Liver (tissue), 9 donors: ENCODE data around the gene SREBF1. TPM values are rescaled to one million over a fixed set of nuclear protein-coding genes. Genes with fewer than 3 reads are reported as not detected.

ENCODE experiments used
- DNase-seq: peaks from one replicate; pipeline ENCODE4 v3.0.0-alpha.2; 2017; ENCODE audit warnings: low spot score
- H3K27ac ChIP-seq, 2 donors: one replicate each; pipeline ENCODE4 v1.7.0; 2013; ENCODE audit warnings: inconsistent platforms in 2 of 2, low read length in 2 of 2, control low read depth in 1 of 2, low read depth in 1 of 2, mild to moderate bottlenecking in 1 of 2
- H3K27me3 ChIP-seq, 4 donors: one replicate each; pipeline versions ENCODE4 v1.6.1 to v1.7.0; 2013; ENCODE audit warnings: low read length in 3 of 4, inconsistent platforms in 1 of 4, mild to moderate bottlenecking in 1 of 4, moderate library complexity in 1 of 4; ENCODE audit not compliant: control insufficient read depth in 4 of 4, insufficient read depth in 4 of 4
- H3K36me3 ChIP-seq, 4 donors: one replicate each; pipeline versions ENCODE4 v1.6.1 to v1.7.0; 2013; ENCODE audit warnings: low read length in 3 of 4, mild to moderate bottlenecking in 3 of 4, low read depth in 1 of 4, moderate library complexity in 1 of 4; ENCODE audit not compliant: control insufficient read depth in 4 of 4, insufficient read depth in 3 of 4
- H3K4me1 ChIP-seq, 4 donors: one replicate each; pipeline versions ENCODE4 v1.6.1 to v1.7.0; 2013; ENCODE audit warnings: low read length in 3 of 4, mild to moderate bottlenecking in 3 of 4, moderate library complexity in 1 of 4; ENCODE audit not compliant: control insufficient read depth in 4 of 4, insufficient read depth in 4 of 4
- H3K4me3 ChIP-seq, 3 donors: one replicate each; pipeline versions ENCODE4 v1.6.1 to v1.7.0; 2013; ENCODE audit warnings: low read length in 3 of 3, control low read depth in 1 of 3, low read depth in 1 of 3, mild to moderate bottlenecking in 1 of 3
- H3K9ac ChIP-seq, 2 donors: one replicate each; pipeline ENCODE4 v1.7.0; 2013; ENCODE audit warnings: low read length in 2 of 2, mild to moderate bottlenecking in 2 of 2, moderate library complexity in 2 of 2, control low read depth in 1 of 2, low read depth in 1 of 2
- H3K9me3 ChIP-seq, 4 donors: one replicate each; pipeline versions ENCODE4 v1.6.1 to v1.7.0; 2013; ENCODE audit warnings: low read length in 3 of 4; ENCODE audit not compliant: control insufficient read depth in 4 of 4
- CTCF ChIP-seq: fragments of 150-350 bp; IDR thresholded peaks from 2 replicates; pipeline ENCODE4 v1.5.1; 2017; ENCODE audit warnings: improper control_type of control experiment, low read depth, low read length; ENCODE audit not compliant: missing input control
- EGR1 ChIP-seq, 2 donors: IDR thresholded peaks; 2 replicates each; pipeline ENCODE4 v1.6.1; 2016 to 2018; ENCODE audit warnings: antibody characterized with exemption in 2 of 2, low read depth in 2 of 2
- FOXA1 ChIP-seq: IDR thresholded peaks from 2 replicates; pipeline ENCODE4 v1.6.1; 2016; ENCODE audit warnings: antibody characterized with exemption
- FOXA2 ChIP-seq: IDR thresholded peaks from 2 replicates; pipeline ENCODE4 v1.6.1; 2016; ENCODE audit warnings: antibody characterized with exemption
- GABPA ChIP-seq, 2 donors: IDR thresholded peaks in 1 of 2; conservative IDR thresholded peaks in 1 of 2; 2 replicates each; pipeline ENCODE4 v1.6.1; 2016; ENCODE audit warnings: antibody characterized with exemption in 2 of 2, mild to moderate bottlenecking in 1 of 2, moderate library complexity in 1 of 2
- HNF4A ChIP-seq, 2 donors: conservative IDR thresholded peaks; 2 replicates each; pipeline ENCODE4 v1.6.1; 2016; ENCODE audit warnings: antibody characterized with exemption in 2 of 2, mild to moderate bottlenecking in 2 of 2
- HNF4G ChIP-seq: IDR thresholded peaks from 2 replicates; pipeline ENCODE4 v1.6.1; 2016; ENCODE audit warnings: antibody characterized with exemption
- JUND ChIP-seq, 2 donors: IDR thresholded peaks; 2 replicates each; pipeline ENCODE4 v1.6.1; 2016; ENCODE audit warnings: antibody characterized with exemption in 2 of 2
- MAX ChIP-seq: IDR thresholded peaks from 2 replicates; pipeline ENCODE4 v1.6.1; 2016; ENCODE audit warnings: antibody characterized with exemption
- NR2F2 ChIP-seq: IDR thresholded peaks from 2 replicates; pipeline ENCODE4 v1.6.1; 2016; ENCODE audit warnings: antibody characterized with exemption
- RAD21 ChIP-seq, 2 donors: IDR thresholded peaks; 2 replicates each; pipeline ENCODE4 v1.6.1; 2016; ENCODE audit warnings: antibody characterized with exemption in 2 of 2, mild to moderate bottlenecking in 2 of 2
- REST ChIP-seq: IDR thresholded peaks from 2 replicates; pipeline ENCODE4 v1.6.1; 2016; ENCODE audit warnings: antibody characterized with exemption, mild to moderate bottlenecking
- RXRA ChIP-seq, 2 donors: IDR thresholded peaks; 2 replicates each; pipeline ENCODE4 v1.6.1; 2017 to 2018; ENCODE audit warnings: antibody characterized with exemption in 2 of 2, mild to moderate bottlenecking in 1 of 2
- SP1 ChIP-seq: IDR thresholded peaks from 2 replicates; pipeline ENCODE4 v1.6.1; 2018; ENCODE audit warnings: antibody characterized with exemption, mild to moderate bottlenecking
- TAF1 ChIP-seq: conservative IDR thresholded peaks from 2 replicates; pipeline ENCODE4 v1.6.1; 2016; ENCODE audit warnings: antibody characterized with exemption, mild to moderate bottlenecking
- YY1 ChIP-seq: IDR thresholded peaks from 2 replicates; pipeline ENCODE4 v1.6.1; 2016; ENCODE audit warnings: antibody characterized with exemption, mild to moderate bottlenecking
- ZBTB33 ChIP-seq: IDR thresholded peaks from 2 replicates; pipeline ENCODE4 v1.6.1; 2016; ENCODE audit warnings: antibody characterized with exemption
- WGBS: extraction: QIAGEN DNeasy Blood & Tissue Kit; methylation state at CpG from one replicate; pipeline ENCODE4 v1.1.7; 2013; 5-methylcytosine and 5-hydroxymethylcytosine counted together
- polyA plus RNA-seq, 2 donors: library from polyadenylated mRNA; stranded (reverse) in 1 of 2; unstranded in 1 of 2; fragments of 200-250 nt in 1 of 2; fragments of >200 nt in 1 of 2; fragmentation: Nextera tagmentation in 1 of 2; extraction: Ambion mirVana in 1 of 2; gene quantifications; one replicate each; pipeline versions ENCODE4 v1.2.1 to v1.2.3, GENCODE V29; 2013 to 2015
- total RNA-seq, 2 donors: library from RNA; depleted of rRNA; stranded (reverse); fragments of >200 nt; gene quantifications; one replicate each; pipeline ENCODE4 v1.2.3, GENCODE V29; 2014
- donor health status: healthy.
- donor health status: healthy.
- donor health status: healthy.
- donor health status: healthy.
- donor health status: healthy.

SREBF1 gene
- total and polyA plus RNA-seq, 4 donors, result 66.8 to 133 (median 101) TPM

- TF ChIP-seq HNF4A (conservative IDR thresholded peaks at IDR 0.05) (no peak), TAF1 (no peak), HNF4G (no peak), REST (no peak), YY1 (no peak), JUND (IDR thresholded peaks at IDR 0.05) (no peak), SP1 (no peak), NR2F2 (no peak), CTCF (no peak), EGR1 (IDR thresholded peaks at IDR 0.05; ENCODE audit: low read depth in 2 of 2) (no peak), GABPA (IDR thresholded peaks at IDR 0.05 in 1 of 2, conservative IDR thresholded peaks at IDR 0.05 in 1 of 2) (no peak), RAD21 (IDR thresholded peaks at IDR 0.05) (no peak), RXRA (IDR thresholded peaks at IDR 0.05) (no peak), FOXA2 (no peak), MAX (no peak)
- WGBS, result 94% methylated on average over 4 of the region's 4 CpGs
- H3K36me3 ChIP-seq, result peaks cover 0 to 11% (median 0%) of the 10 kb centered on the region in 4 donors
- no peak for DNase-seq
- no peak overlapping the region for H3K9ac ChIP-seq
- no peak overlapping the region for H3K4me3 ChIP-seq
- H3K9me3 ChIP-seq, result no peaks in the 10 kb centered on the region
- no peaks in the 10 kb centered on the region for H3K27me3 ChIP-seq
- H3K27ac ChIP-seq, result no peak overlapping the region
- peaks cover 11 to 37% (median 25%) of the 10 kb centered on the region in 4 donors for H3K4me1 ChIP-seq
Observed at GRCh38 chr17:17806035-17806434, 30.8 kb downstream of the SREBF1 start.

- Histone ChIP-seq H3K27me3 (no peaks in the 10 kb centered on the region), H3K9me3 (no peaks in the 10 kb centered on the region), H3K36me3 (peaks cover 0 to 11% (median 0%) of the 10 kb centered on the region in 4 donors), H3K9ac (no peak overlapping the region), H3K4me3 (no peak overlapping the region), H3K27ac (no peak overlapping the region), H3K4me1 (peaks cover 8 to 33% (median 21%) of the 10 kb centered on the region in 4 donors)
- WGBS, result 94% methylated on average over 9 of the region's 9 CpGs
- TF ChIP-seq ZBTB33 (no peak), NR2F2 (no peak), HNF4G (no peak), FOXA1 (no peak), CTCF (no peak), RXRA (IDR thresholded peaks at IDR 0.05) (no peak), MAX (no peak), RAD21 (IDR thresholded peaks at IDR 0.05) (no peak), FOXA2 (no peak)
- DNase-seq, result no peak
Observed at GRCh38 chr17:17805575-17805974, 31.2 kb downstream of the SREBF1 start.
